Heart left ventricle (tissue), 16 donors: ENCODE results near the gene DENND1C. TPM values are rescaled to one million over a fixed set of nuclear protein-coding genes. Genes with fewer than 3 reads are reported as not detected.

ENCODE experiments used
- ATAC-seq, 4 donors: fragments of 200-7000 bp; cut with Tn5 transposase; one replicate each; pipeline ENCODE4 v1.9.1; 2020 to 2022; ENCODE audit warnings: moderate library complexity in 4 of 4, mild to moderate bottlenecking in 3 of 4, moderate number of reproducible peaks in 1 of 4
- DNase-seq, 5 donors: peaks; one replicate each; pipeline ENCODE4 v3.0.0-alpha.2; 2020
- H3K27ac ChIP-seq, 12 donors: fragments of 200-600 bp; sonication (generic) in 4 of 12; one replicate each; pipeline versions ENCODE4 v1.5.0 to v1.8.0; 2016 to 2022; ENCODE audit warnings: mild to moderate bottlenecking in 2 of 12
- H3K27me3 ChIP-seq, 9 donors: fragments of 200-600 bp; sonication (generic) in 2 of 9; one replicate each; pipeline versions ENCODE4 v1.5.1 to v1.8.0; 2016 to 2022; ENCODE audit warnings: mild to moderate bottlenecking in 3 of 9
- H3K36me3 ChIP-seq, 9 donors: fragments of 200-600 bp; sonication (generic) in 2 of 9; one replicate each; pipeline versions ENCODE4 v1.5.0 to v1.8.0; 2018 to 2022; ENCODE audit warnings: mild to moderate bottlenecking in 2 of 9
- H3K4me1 ChIP-seq, 12 donors: fragments of 200-600 bp; sonication (generic) in 4 of 12; one replicate each; pipeline versions ENCODE4 v1.5.0 to v1.8.0; 2016 to 2022; ENCODE audit warnings: mild to moderate bottlenecking in 3 of 12
- H3K4me3 ChIP-seq, 12 donors: fragments of 200-600 bp; sonication (generic) in 4 of 12; one replicate each; pipeline versions ENCODE4 v1.5.0 to v1.8.0; 2017 to 2022; ENCODE audit warnings: mild to moderate bottlenecking in 9 of 12, moderate library complexity in 4 of 12
- H3K9me3 ChIP-seq, 12 donors: fragments of 200-600 bp; sonication (generic) in 4 of 12; one replicate each; pipeline versions ENCODE4 v1.5.0 to v1.8.0; 2016 to 2022; ENCODE audit warnings: mild to moderate bottlenecking in 1 of 12
- POLR2A ChIP-seq, 2 donors: fragments of 450-650 bp; IDR thresholded peaks; one replicate each; pipeline ENCODE4 v1.6.1; 2017; ENCODE audit warnings: antibody characterized with exemption in 2 of 2, mild to moderate bottlenecking in 2 of 2, moderate library complexity in 2 of 2
- WGBS, 4 donors: extraction: QIAGEN DNeasy Blood & Tissue Kit in 2 of 4; methylation state at CpG; one replicate each; pipeline versions ENCODE4 v1.1.5 to v1.1.7; 2013 to 2018; 5-methylcytosine and 5-hydroxymethylcytosine counted together
- intact Hi-C, 10 donors: fragments of 100-400 bp; cut with DNase I; formaldehyde crosslinking; loops; one replicate each; pipeline versions ENCODE4 v1.11.1 to v1.14.2; 2022
- polyA plus RNA-seq, 2 donors: library from polyadenylated mRNA; stranded (reverse); fragments of 200-250 nt; gene quantifications; one replicate each; pipeline ENCODE4 v1.2.3, GENCODE V29; 2013
- total RNA-seq, 9 donors: library from RNA; depleted of rRNA in 2 of 9; stranded (reverse); fragments of >200 nt in 2 of 9; fragmentation: NEBNext Ultra II Directional in 3 of 9; extraction: Animal tissue kit (Norgen Biotek cat#: 25700) in 3 of 9; gene quantifications; one replicate each; pipeline versions ENCODE4 v1.1.0 to v1.2.4, GENCODE V29; 2016 to 2023
- TF ChIP-seq, protein P1 (sequence below), 12 donors: fragments of 200-600 bp; sonication (generic) in 4 of 12; IDR thresholded peaks; one replicate each; pipeline versions ENCODE4 v1.5.0 to v1.8.0; 2018 to 2022; ENCODE audit warnings: antibody characterized with exemption in 12 of 12, mild to moderate bottlenecking in 5 of 12
- donor health status: ischemic (EF 13 %, LVEDD 7.1; RV severe dilation, severe dysfunction).
- donor health status: healthy with polysubstance abuse.
- donor health status: DM: no; HTN: yes; CAD: no.
- donor health status: DM: no; HTN: no; CAD: no.
- donor health status: ischemic (EF 25% LVEDD 6.9; RV normal size, moderate dysfunction).
- donor health status: ischemic (EF 25% LVEDD 5.7; RV mildly dilated, moderate dysfunction).
- donor health status: healthy.
- donor health status: DM: yes; HTN: yes; CAD: no.
- donor health status: ischemic (EF 35%, LVEDD 5.7; RV mildly dilated, moderate dysfunction).
- donor health status: nonischemic (EF 11% LVEDD 7.7; RV severe dilation, severe dysfunction).
- donor health status: DM: yes; HTN: yes; CAD: no.
- donor health status: PGD.
- donor health status: ischemic (EF 29% LVEDD 5.4; RV normal size, mild dysfunction).
- donor health status: nonischemic (EF 23%, LVEDD 6.1; RV moderate dilation, normal function).

Gene DENND1C
- total and polyA plus RNA-seq, 11 donors: 0.17 to 9.5 (median 0.45) TPM

DNA sequence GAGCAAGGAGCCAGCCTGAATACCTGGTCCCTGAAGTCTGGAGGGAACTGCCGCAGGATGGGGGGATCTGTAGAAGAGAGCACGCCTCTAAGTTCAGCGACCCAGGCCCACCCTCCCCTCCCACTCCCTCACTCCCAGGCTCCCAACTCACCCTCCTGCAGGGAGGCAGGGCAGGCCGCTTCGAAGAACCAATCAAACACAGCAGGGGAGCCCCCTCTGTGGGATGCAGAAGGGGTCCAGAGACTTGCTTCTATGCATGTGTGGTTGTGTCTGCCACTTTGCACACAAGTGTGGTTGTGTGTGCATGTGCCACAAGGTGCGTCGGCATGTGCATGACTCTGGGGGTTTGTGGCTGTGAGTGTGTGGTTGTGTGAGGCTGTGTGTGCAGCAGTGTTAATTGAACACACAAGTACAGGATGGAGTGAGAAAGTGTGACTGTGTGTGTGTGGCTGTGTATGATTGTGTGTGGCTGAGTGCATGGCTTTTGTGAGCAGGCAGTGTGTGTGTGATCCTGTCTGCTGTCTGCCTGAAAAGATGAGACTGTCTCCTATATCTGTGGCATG is 1.7 kb downstream of the DENND1C start:
- TF ChIP-seq POLR2A (IDR thresholded peaks at IDR 0.05): no peak
- TF ChIP-seq, protein P1, sequence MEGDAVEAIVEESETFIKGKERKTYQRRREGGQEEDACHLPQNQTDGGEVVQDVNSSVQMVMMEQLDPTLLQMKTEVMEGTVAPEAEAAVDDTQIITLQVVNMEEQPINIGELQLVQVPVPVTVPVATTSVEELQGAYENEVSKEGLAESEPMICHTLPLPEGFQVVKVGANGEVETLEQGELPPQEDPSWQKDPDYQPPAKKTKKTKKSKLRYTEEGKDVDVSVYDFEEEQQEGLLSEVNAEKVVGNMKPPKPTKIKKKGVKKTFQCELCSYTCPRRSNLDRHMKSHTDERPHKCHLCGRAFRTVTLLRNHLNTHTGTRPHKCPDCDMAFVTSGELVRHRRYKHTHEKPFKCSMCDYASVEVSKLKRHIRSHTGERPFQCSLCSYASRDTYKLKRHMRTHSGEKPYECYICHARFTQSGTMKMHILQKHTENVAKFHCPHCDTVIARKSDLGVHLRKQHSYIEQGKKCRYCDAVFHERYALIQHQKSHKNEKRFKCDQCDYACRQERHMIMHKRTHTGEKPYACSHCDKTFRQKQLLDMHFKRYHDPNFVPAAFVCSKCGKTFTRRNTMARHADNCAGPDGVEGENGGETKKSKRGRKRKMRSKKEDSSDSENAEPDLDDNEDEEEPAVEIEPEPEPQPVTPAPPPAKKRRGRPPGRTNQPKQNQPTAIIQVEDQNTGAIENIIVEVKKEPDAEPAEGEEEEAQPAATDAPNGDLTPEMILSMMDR (IDR thresholded peaks at IDR 0.05): no peak
- 50 to 83% (median 57%) methylated on average over 5 to 7 of the region's 7 CpGs for WGBS, 4 donors
- intact Hi-C loops: no loop called here

GRCh38 chr19:6478815-6479214 is 2.8 kb downstream of the DENND1C start:
- Histone ChIP-seq H3K9me3 (no peaks in the 10 kb centered on the region), H3K27me3 (peaks cover 18 to 57% (median 27%) of the 10 kb centered on the region in 9 donors), H3K4me3 (no peak overlapping the region), H3K4me1 (peaks cover 0 to 18% (median 3%) of the 10 kb centered on the region in 12 donors), H3K36me3 (peaks cover 0 to 26% (median 0%) of the 10 kb centered on the region in 9 donors), H3K27ac (no peak overlapping the region)
- intact Hi-C loops: no loop called here
- no peak for DNase-seq
- no peak for ATAC-seq
- 79 to 93% (median 80%) methylated on average over 2 to 13 of the region's 13 CpGs for WGBS, 4 donors
- no peak for TF ChIP-seq POLR2A (IDR thresholded peaks at IDR 0.05)
- TF ChIP-seq, protein P1 (IDR thresholded peaks at IDR 0.05): no peak

More for the DNA sequence above, 1.7 kb downstream of the DENND1C start:
- H3K36me3 ChIP-seq: peaks cover 0 to 18% (median 0%) of the 10 kb centered on the region in 9 donors
- H3K9me3 ChIP-seq: no peaks in the 10 kb centered on the region
- peaks cover 0 to 18% (median 3%) of the 10 kb centered on the region in 12 donors for H3K4me1 ChIP-seq
- no peak overlapping the region for H3K27ac ChIP-seq
- peaks cover 17 to 56% (median 25%) of the 10 kb centered on the region in 9 donors for H3K27me3 ChIP-seq
- ATAC-seq (no peak), DNase-seq (no peak)
- H3K4me3 ChIP-seq: no peak overlapping the region

- TF ChIP-seq POLR2A (IDR thresholded peaks at IDR 0.05): no peak
- TF ChIP-seq, protein P1 (IDR thresholded peaks at IDR 0.05): no peak
- peak overlapping the region in 3 of 12 donors; percentile 8 to 24 (median 14) for H3K4me3 ChIP-seq
Observed at GRCh38 chr19:6476896-6477431, 4.6 kb downstream of the DENND1C start.

GRCh38 chr19:6476155-6476895 is 5.3 kb downstream of the DENND1C start:
- WGBS, 4 donors: 5 to 19% (median 12%) methylated on average over 8 to 33 of the region's 33 CpGs
- Histone ChIP-seq H3K27me3 (peaks cover 18 to 49% (median 27%) of the 10 kb centered on the region in 9 donors), H3K4me3 (peak overlapping the region in 3 of 12 donors; percentile 8 to 24 (median 14)), H3K9me3 (no peaks in the 10 kb centered on the region), H3K4me1 (peaks cover 0 to 18% (median 3%) of the 10 kb centered on the region in 12 donors), H3K27ac (no peak overlapping the region), H3K36me3 (peaks cover 0 to 26% (median 0%) of the 10 kb centered on the region in 9 donors)
- DNase-seq (peak in 1 of 5 donors; percentile 41), ATAC-seq (peak in 3 of 4 donors; percentile 16 to 67 (median 50))
- no peak for TF ChIP-seq POLR2A (IDR thresholded peaks at IDR 0.05)
- TF ChIP-seq, protein P1 (IDR thresholded peaks at IDR 0.05): no peak
- intact Hi-C loops: no loop called here

More at GRCh38 chr19:6476896-6477431, 4.6 kb downstream of the DENND1C start:
- WGBS, 4 donors: 12 to 60% (median 18%) methylated on average over 1 to 29 of the region's 29 CpGs
- DNase-seq: no peak
- intact Hi-C loops: no loop called here
- Histone ChIP-seq H3K27ac (no peak overlapping the region), H3K4me1 (peaks cover 0 to 18% (median 3%) of the 10 kb centered on the region in 12 donors), H3K9me3 (no peaks in the 10 kb centered on the region), H3K36me3 (peaks cover 0 to 26% (median 0%) of the 10 kb centered on the region in 9 donors), H3K27me3 (peaks cover 18 to 51% (median 27%) of the 10 kb centered on the region in 9 donors)
- ATAC-seq: no peak
